ENCODE measurements around the gene RET.

The RET gene

GRCh38 chr10:43044961-43045621, 31.8 kb upstream of the RET start:
- DNase-seq (ENCODE audit: low spot score) = no peak

GRCh38 chr10:43045631-43046287, 31.1 kb upstream of the RET start:
- DNase-seq (ENCODE audit: low spot score) = no peak

- no peak for DNase-seq (ENCODE audit: low spot score)
Measured at GRCh38 chr10:43046288-43046991, 30.4 kb upstream of the RET start.

GRCh38 chr10:43047288-43047970, 29.4 kb upstream of the RET start:
- no peak for DNase-seq (ENCODE audit: low spot score)

- no peak for DNase-seq (ENCODE audit: low spot score)
Measured at GRCh38 chr10:43048301-43049051, 28.4 kb upstream of the RET start.

GRCh38 chr10:43049081-43049551, 27.8 kb upstream of the RET start:
- DNase-seq (ENCODE audit: low spot score) = no peak

- no peak for DNase-seq (ENCODE audit: low spot score)
Measured at GRCh38 chr10:43050011-43050410, 26.9 kb upstream of the RET start.

- DNase-seq (ENCODE audit: low spot score) = no peak
Measured at GRCh38 chr10:43053825-43054224, 23.0 kb upstream of the RET start.

GRCh38 chr10:43054593-43054992, 22.3 kb upstream of the RET start:
- no peak for DNase-seq (ENCODE audit: low spot score)

- no peak for DNase-seq (ENCODE audit: low spot score)
Measured at GRCh38 chr10:43055217-43055616, 21.7 kb upstream of the RET start.

- DNase-seq (ENCODE audit: low spot score) = no peak
Measured at GRCh38 chr10:43055991-43056567, 20.8 kb upstream of the RET start.

- no peak for DNase-seq (ENCODE audit: low spot score)
Measured at GRCh38 chr10:43056568-43057011, 20.3 kb upstream of the RET start.

- no peak for DNase-seq (ENCODE audit: low spot score)
Measured at GRCh38 chr10:43057231-43057711, 19.6 kb upstream of the RET start.

GRCh38 chr10:43057831-43058340, 19.0 kb upstream of the RET start:
- DNase-seq (ENCODE audit: low spot score) = no peak

GRCh38 chr10:43058716-43059335, 18.0 kb upstream of the RET start:
- DNase-seq (ENCODE audit: low spot score) = no peak

GRCh38 chr10:43059336-43059720, 17.5 kb upstream of the RET start:
- no peak for DNase-seq (ENCODE audit: low spot score)

GRCh38 chr10:43059828-43060227, 17.0 kb upstream of the RET start:
- DNase-seq (ENCODE audit: low spot score) = no peak

- DNase-seq (ENCODE audit: low spot score) = no peak
Measured at GRCh38 chr10:43060291-43060690, 16.6 kb upstream of the RET start.

GRCh38 chr10:43061331-43061730, 15.5 kb upstream of the RET start:
- no peak for DNase-seq (ENCODE audit: low spot score)

GRCh38 chr10:43061760-43062159, 15.1 kb upstream of the RET start:
- DNase-seq (ENCODE audit: low spot score) = no peak
